Measurements from ENCODE around the gene MYH9.

- no peak for TF ChIP-seq CTCF (IDR thresholded peaks at IDR 0.05)
- no peak for TF ChIP-seq POLR2A (IDR thresholded peaks at IDR 0.05)
These were observed 87.9 kb downstream of the MYH9 start for GRCh38 chr22:36299911-36300310.
